Astrocyte (in vitro differentiated cells and primary cell): ENCODE data around the gene ATF3. TPM values are rescaled to one million over a fixed set of nuclear protein-coding genes. Genes with fewer than 3 reads are reported as not detected.
A peak's percentile ranks its signal among the peaks of the same experiment; 100 is the strongest.

Source experiments
- DNase-seq: peaks from one replicate; pipeline ENCODE4 v3.0.0-alpha.2; 2010; ENCODE audit warnings: low read depth
- FAIRE-seq: peaks from 2 replicates; lab custom pipeline; 2011; peaks lifted over from hg19 to GRCh38; lab: Jason Lieb, UNC
- H2AFZ ChIP-seq: 2 replicates; pipeline ENCODE4 v1.6.0; 2012; ENCODE audit warnings: low read depth, low read length, inconsistent platforms
- H3K27ac ChIP-seq: 2 replicates; pipeline ENCODE4 v1.5.1; 2011; ENCODE audit warnings: low read depth, low read length, inconsistent platforms
- H3K27me3 ChIP-seq: 2 replicates; pipeline ENCODE4 v1.6.0; 2011; ENCODE audit warnings: low read length, inconsistent platforms; ENCODE audit not compliant: insufficient read depth
- H3K36me3 ChIP-seq: 2 replicates; pipeline ENCODE4 v1.5.1; 2011; ENCODE audit warnings: low read length, inconsistent platforms; ENCODE audit not compliant: insufficient read depth
- H3K4me1 ChIP-seq: 2 replicates; pipeline ENCODE4 v1.5.1; 2011; ENCODE audit warnings: low read length, inconsistent platforms; ENCODE audit not compliant: insufficient read depth
- H3K4me2 ChIP-seq: 2 replicates; pipeline ENCODE4 v1.6.0; 2012; ENCODE audit warnings: low read length, inconsistent platforms
- H3K4me3 ChIP-seq: 2 replicates; pipeline ENCODE4 v1.5.1; 2011; ENCODE audit warnings: low read depth, mild to moderate bottlenecking, low read length, inconsistent platforms; ENCODE audit not compliant: insufficient read depth
- H3K79me2 ChIP-seq: 2 replicates; pipeline ENCODE4 v1.6.0; 2012; ENCODE audit warnings: mild to moderate bottlenecking, low read length, inconsistent platforms; ENCODE audit not compliant: insufficient read depth
- H3K9ac ChIP-seq: 2 replicates; pipeline ENCODE4 v1.6.0; 2012; ENCODE audit warnings: mild to moderate bottlenecking, low read length, inconsistent platforms
- H3K9me3 ChIP-seq: 2 replicates; pipeline ENCODE4 v1.5.1; 2012; ENCODE audit warnings: low read depth, mild to moderate bottlenecking, low read length, inconsistent platforms; ENCODE audit not compliant: insufficient read depth
- H4K20me1 ChIP-seq: 2 replicates; pipeline ENCODE4 v1.6.0; 2012; ENCODE audit warnings: low read length, inconsistent platforms; ENCODE audit not compliant: insufficient read depth
- H3K27ac Mint-ChIP-seq: one replicate; pipeline ENCODE4 v1.8.0; 2021; ENCODE audit warnings: mild to moderate bottlenecking, mixed read lengths; ENCODE audit not compliant: unreplicated experiment
- H3K27me3 Mint-ChIP-seq: one replicate; pipeline ENCODE4 v1.8.0; 2021; ENCODE audit warnings: low read depth, mixed read lengths; ENCODE audit not compliant: unreplicated experiment
- H3K36me3 Mint-ChIP-seq: one replicate; pipeline ENCODE4 v1.8.0; 2021; ENCODE audit warnings: low read depth, mixed read lengths; ENCODE audit not compliant: unreplicated experiment
- H3K4me1 Mint-ChIP-seq: one replicate; pipeline ENCODE4 v1.8.0; 2021; ENCODE audit warnings: low read depth, mixed read lengths; ENCODE audit not compliant: unreplicated experiment
- H3K4me3 Mint-ChIP-seq: one replicate; pipeline ENCODE4 v1.8.0; 2021; ENCODE audit warnings: mild to moderate bottlenecking, moderate library complexity, mixed read lengths; ENCODE audit not compliant: unreplicated experiment
- H3K9me3 Mint-ChIP-seq: one replicate; pipeline ENCODE4 v1.8.0; 2021; ENCODE audit warnings: mild to moderate bottlenecking, mixed read lengths; ENCODE audit not compliant: unreplicated experiment
- CTCF ChIP-seq: IDR thresholded peaks from 2 replicates; pipeline ENCODE4 v1.5.1; 2011; ENCODE audit warnings: low read depth, mild to moderate bottlenecking, inconsistent platforms, low read length, moderate library complexity; ENCODE audit not compliant: insufficient read depth
- EZH2 ChIP-seq: IDR thresholded peaks from 2 replicates; pipeline ENCODE4 v1.6.1; 2012; ENCODE audit warnings: mild to moderate bottlenecking, low read length, inconsistent platforms; ENCODE audit not compliant: insufficient read depth
- total RNA-seq: library from RNA; stranded (reverse); gene quantifications from 2 replicates; pipeline ENCODE4 v1.2.1, GENCODE V29; 2021

Gene ATF3
- total RNA-seq, 1 donor from 2014 or later: 87.6 TPM

- TF ChIP-seq CTCF (no peak), EZH2 (no peak)
- peaks cover 3% of the 10 kb centered on the region for H3K9me3 Mint-ChIP-seq
- DNase-seq (no peak), FAIRE-seq (no peak)
- Histone ChIP-seq H3K9ac (no peak overlapping the region), H3K79me2 (peaks cover 16% of the 10 kb centered on the region), H3K27ac (no peak overlapping the region), H3K36me3 (peaks cover 5% of the 10 kb centered on the region), H3K4me1 (peaks cover 3% of the 10 kb centered on the region), H3K4me2 (no peak overlapping the region), H2AFZ (no peak overlapping the region), H3K4me3 (no peak overlapping the region), H4K20me1 (peaks cover 47% of the 10 kb centered on the region), H3K27me3 (peaks cover 11% of the 10 kb centered on the region), H3K9me3 (no peaks in the 10 kb centered on the region)
- H3K27ac Mint-ChIP-seq: peak overlapping the region; percentile 24
- peak overlapping the region; percentile 47 for H3K4me3 Mint-ChIP-seq
- peaks cover 33% of the 10 kb centered on the region for H3K4me1 Mint-ChIP-seq
- H3K36me3 Mint-ChIP-seq: peaks cover 28% of the 10 kb centered on the region
- H3K27me3 Mint-ChIP-seq: no peaks in the 10 kb centered on the region
These were observed 5.1 kb downstream of the ATF3 start for GRCh38 chr1:212613440-212614335.

GRCh38 chr1:212614453-212615200, 6.1 kb downstream of the ATF3 start:
- DNase-seq: no peak
- Histone ChIP-seq H2AFZ (no peak overlapping the region), H3K9ac (no peak overlapping the region), H3K36me3 (peaks cover 5% of the 10 kb centered on the region), H3K4me2 (no peak overlapping the region), H4K20me1 (peaks cover 45% of the 10 kb centered on the region), H3K9me3 (no peaks in the 10 kb centered on the region), H3K4me3 (no peak overlapping the region), H3K27me3 (peaks cover 10% of the 10 kb centered on the region), H3K79me2 (peaks cover 16% of the 10 kb centered on the region), H3K4me1 (peaks cover 2% of the 10 kb centered on the region), H3K27ac (no peak overlapping the region)
- Mint-ChIP-seq H3K27me3 (no peaks in the 10 kb centered on the region), H3K4me3 (no peak overlapping the region), H3K4me1 (peaks cover 37% of the 10 kb centered on the region), H3K27ac (peak overlapping the region; percentile 24), H3K9me3 (peaks cover 3% of the 10 kb centered on the region), H3K36me3 (peaks cover 34% of the 10 kb centered on the region)
- TF ChIP-seq CTCF: no peak
- no peak for TF ChIP-seq EZH2
- no peak for FAIRE-seq
